SK-N-MC (cell line): ENCODE data around the gene MS4A4E.

Source experiments
- EZH2 ChIP-seq: fragments of 200-600 bp; sonication (generic); IDR thresholded peaks from one replicate; pipeline ENCODE4 v1.6.1; 2017; ENCODE audit warnings: antibody characterized with exemption
- POLR2AphosphoS5 ChIP-seq: IDR thresholded peaks from 2 replicates; pipeline ENCODE4 v1.6.1; 2012; ENCODE audit warnings: mild to moderate bottlenecking, low read depth, low read length, borderline replicate concordance

DNA sequence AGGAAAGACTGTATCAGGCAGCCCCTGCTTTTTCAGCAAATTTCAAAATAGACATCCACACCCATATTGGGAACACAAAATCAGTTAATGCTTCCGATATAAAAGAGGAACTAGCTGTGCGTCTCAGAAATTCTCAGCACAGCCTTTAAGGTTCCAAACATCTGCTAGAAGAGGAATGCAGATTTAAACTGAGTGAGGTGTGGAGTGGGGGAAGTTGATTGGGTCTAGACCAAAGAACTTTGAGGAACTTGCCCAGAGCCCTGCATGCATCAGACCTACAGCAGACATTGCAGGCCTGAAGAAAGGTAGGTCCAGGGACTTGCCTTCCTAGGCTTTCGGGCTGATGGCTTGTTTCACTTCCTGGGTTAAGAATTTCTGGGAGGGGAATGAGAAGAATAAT is 37.5 kb upstream of the MS4A4E start, which contains the start of gene MS4A4A:
- no peak for TF ChIP-seq EZH2
- TF ChIP-seq POLR2AphosphoS5 = no peak
